Right lobe of liver (tissue), 4 donors: ENCODE data around the gene PLN.

ENCODE experiments used
- CTCF ChIP-seq, 4 donors: fragments of 200-600 bp in 3 of 4; fragments of 450-650 bp in 1 of 4; IDR thresholded peaks; one replicate each; pipeline versions ENCODE4 v1.5.1 to v1.8.0; 2016 to 2022; ENCODE audit warnings: antibody characterized with exemption in 4 of 4, mild to moderate bottlenecking in 2 of 4
- POLR2A ChIP-seq: fragments of 450-650 bp; IDR thresholded peaks from one replicate; pipeline ENCODE4 v1.6.1; 2017; ENCODE audit warnings: antibody characterized with exemption, mild to moderate bottlenecking
- donor health status: DM: no; HTN: no; CAD: no.
- donor health status: DM: no; HTN: no; CAD: no.
- donor health status: DM: no; HTN: yes; CAD: no.

GRCh38 chr6:118506071-118506638 is 41.9 kb upstream of the PLN start:
- no peak for TF ChIP-seq POLR2A
- TF ChIP-seq CTCF (IDR thresholded peaks at IDR 0.05) = no peak
